ENCODE results near the gene WWOX. TPM values are rescaled to one million over a fixed set of nuclear protein-coding genes. Genes with fewer than 3 reads are reported as not detected.

The WWOX gene
- total RNA-seq, 1 donor from 2014 or later = 34.9 TPM

DNA sequence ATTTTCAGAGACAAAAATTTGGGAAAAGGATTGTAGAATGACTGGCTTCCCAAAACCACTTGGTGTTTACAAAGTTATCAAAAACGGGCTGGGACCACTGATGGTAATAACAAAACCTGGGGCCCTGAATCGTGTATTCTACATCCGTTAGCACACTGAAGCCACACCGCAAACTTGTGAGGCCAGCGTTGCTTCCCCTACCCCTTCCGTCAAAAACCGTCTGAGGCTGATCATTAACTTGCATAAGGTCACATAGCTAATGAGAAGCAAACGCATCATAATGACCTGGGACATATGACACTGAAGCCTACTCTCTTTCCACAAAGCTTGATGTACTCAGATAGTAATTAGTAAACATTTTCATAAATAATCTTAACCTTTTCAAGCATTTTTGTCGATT is 796.8 kb downstream of the WWOX start:
- H3K4me3 ChIP-seq (ENCODE audit: low read depth, low read length) = no peak overlapping the region
- no peaks in the 10 kb centered on the region for H3K27me3 ChIP-seq (ENCODE audit: control insufficient read depth, insufficient read depth, low read length)
- DNase-seq (ENCODE audit: low read depth) = no peak
- H3K36me3 ChIP-seq (ENCODE audit: control insufficient read depth, insufficient read depth, low read length) = no peaks in the 10 kb centered on the region
- no peak for TF ChIP-seq CTCF (IDR thresholded peaks at IDR 0.05; ENCODE audit: insufficient read depth, low read length, poor library complexity, severe bottlenecking)

DNA sequence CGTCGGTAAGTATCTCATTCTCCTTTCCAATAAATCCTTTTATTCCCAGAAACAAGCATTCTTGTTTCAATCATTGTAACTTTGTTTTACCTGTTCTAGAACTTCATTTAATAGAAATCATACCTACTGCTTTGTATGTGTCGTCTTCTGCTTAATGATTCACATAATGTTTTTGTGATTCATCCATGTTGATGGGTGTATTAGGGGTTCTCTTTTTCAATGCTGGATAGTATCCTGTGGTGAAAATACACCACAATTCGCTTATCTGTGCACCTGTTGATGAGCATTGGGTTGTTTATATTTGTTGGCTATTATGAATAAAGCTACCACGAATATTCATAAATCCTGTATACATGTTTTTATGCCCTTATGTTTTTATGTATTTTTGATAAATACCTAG is 797.8 kb downstream of the WWOX start:
- Histone ChIP-seq H3K27me3 (ENCODE audit: control insufficient read depth, insufficient read depth, low read length) (no peaks in the 10 kb centered on the region), H3K36me3 (ENCODE audit: control insufficient read depth, insufficient read depth, low read length) (no peaks in the 10 kb centered on the region), H3K4me3 (ENCODE audit: low read depth, low read length) (no peak overlapping the region)
- TF ChIP-seq CTCF (IDR thresholded peaks at IDR 0.05; ENCODE audit: insufficient read depth, low read length, poor library complexity, severe bottlenecking) = no peak
- DNase-seq (ENCODE audit: low read depth) = no peak

GRCh38 chr16:78900044-78900811 is 800.8 kb downstream of the WWOX start:
- no peaks in the 10 kb centered on the region for H3K36me3 ChIP-seq (ENCODE audit: control insufficient read depth, insufficient read depth, low read length)
- no peak overlapping the region for H3K4me3 ChIP-seq (ENCODE audit: low read depth, low read length)
- no peak for DNase-seq (ENCODE audit: low read depth)
- H3K27me3 ChIP-seq (ENCODE audit: control insufficient read depth, insufficient read depth, low read length) = no peaks in the 10 kb centered on the region
- no peak for TF ChIP-seq CTCF (IDR thresholded peaks at IDR 0.05; ENCODE audit: insufficient read depth, low read length, poor library complexity, severe bottlenecking)

- Histone ChIP-seq H3K4me3 (ENCODE audit: low read depth, low read length) (no peak overlapping the region), H3K27me3 (ENCODE audit: control insufficient read depth, insufficient read depth, low read length) (no peaks in the 10 kb centered on the region), H3K36me3 (ENCODE audit: control insufficient read depth, insufficient read depth, low read length) (no peaks in the 10 kb centered on the region)
- no peak for TF ChIP-seq CTCF (IDR thresholded peaks at IDR 0.05; ENCODE audit: insufficient read depth, low read length, poor library complexity, severe bottlenecking)
- no peak for DNase-seq (ENCODE audit: low read depth)
These were observed 801.5 kb downstream of the WWOX start for GRCh38 chr16:78900966-78901365.

DNA sequence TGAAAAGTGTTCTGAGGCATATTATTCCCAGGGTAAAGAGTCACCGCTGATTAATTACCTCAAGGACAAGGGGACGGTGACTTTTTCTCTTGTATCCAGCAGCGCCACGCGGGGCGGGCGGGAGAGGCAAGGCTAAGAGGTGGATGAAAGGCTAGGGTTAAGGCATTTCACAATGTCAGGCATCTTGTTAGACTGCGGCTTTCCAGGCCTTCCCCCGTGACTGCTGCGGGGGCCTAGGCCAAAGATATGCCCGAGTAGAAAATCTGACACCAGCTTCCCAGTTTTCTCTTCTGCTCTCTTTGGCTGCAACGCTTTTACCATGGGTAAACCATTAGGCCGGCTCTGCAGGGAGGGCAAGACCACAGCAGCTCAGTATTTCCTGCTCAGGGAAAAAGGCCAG is 802.9 kb downstream of the WWOX start:
- H3K27me3 ChIP-seq (ENCODE audit: control insufficient read depth, insufficient read depth, low read length) = no peaks in the 10 kb centered on the region
- no peak overlapping the region for H3K4me3 ChIP-seq (ENCODE audit: low read depth, low read length)
- H3K36me3 ChIP-seq (ENCODE audit: control insufficient read depth, insufficient read depth, low read length) = no peaks in the 10 kb centered on the region
- no peak for TF ChIP-seq CTCF (IDR thresholded peaks at IDR 0.05; ENCODE audit: insufficient read depth, low read length, poor library complexity, severe bottlenecking)
- DNase-seq (ENCODE audit: low read depth) = no peak

- no peak for DNase-seq (ENCODE audit: low read depth)
- H3K4me3 ChIP-seq (ENCODE audit: low read depth, low read length) = no peak overlapping the region
- no peaks in the 10 kb centered on the region for H3K27me3 ChIP-seq (ENCODE audit: control insufficient read depth, insufficient read depth, low read length)
- TF ChIP-seq CTCF (IDR thresholded peaks at IDR 0.05; ENCODE audit: insufficient read depth, low read length, poor library complexity, severe bottlenecking) = no peak
- H3K36me3 ChIP-seq (ENCODE audit: control insufficient read depth, insufficient read depth, low read length) = no peaks in the 10 kb centered on the region
These were observed 803.8 kb downstream of the WWOX start for GRCh38 chr16:78903237-78903636.

Measured in kidney epithelial cell (primary cell).